ENCODE data around the gene MTCL3.

DNA sequence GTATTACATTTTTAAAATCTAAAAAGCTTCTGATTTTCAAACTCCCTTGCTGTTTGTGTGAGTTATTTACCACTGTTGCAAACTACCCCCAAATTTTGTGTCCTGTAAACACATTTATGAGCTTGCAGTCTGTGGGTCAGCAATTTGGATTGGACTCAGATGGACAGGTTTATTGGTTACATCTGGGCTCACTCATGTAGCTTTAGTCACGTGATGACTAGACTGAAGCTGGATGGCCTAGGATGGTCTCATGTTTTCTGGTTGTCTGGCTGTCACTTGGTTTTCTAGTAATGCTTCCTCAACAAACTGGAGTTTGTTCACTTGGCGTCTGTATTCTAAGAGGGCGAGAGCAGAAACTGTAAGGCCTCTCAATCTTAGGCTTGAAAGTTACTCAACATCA lies 45.6 kb upstream of the MTCL3 start:
- TF ChIP-seq, protein P1, sequence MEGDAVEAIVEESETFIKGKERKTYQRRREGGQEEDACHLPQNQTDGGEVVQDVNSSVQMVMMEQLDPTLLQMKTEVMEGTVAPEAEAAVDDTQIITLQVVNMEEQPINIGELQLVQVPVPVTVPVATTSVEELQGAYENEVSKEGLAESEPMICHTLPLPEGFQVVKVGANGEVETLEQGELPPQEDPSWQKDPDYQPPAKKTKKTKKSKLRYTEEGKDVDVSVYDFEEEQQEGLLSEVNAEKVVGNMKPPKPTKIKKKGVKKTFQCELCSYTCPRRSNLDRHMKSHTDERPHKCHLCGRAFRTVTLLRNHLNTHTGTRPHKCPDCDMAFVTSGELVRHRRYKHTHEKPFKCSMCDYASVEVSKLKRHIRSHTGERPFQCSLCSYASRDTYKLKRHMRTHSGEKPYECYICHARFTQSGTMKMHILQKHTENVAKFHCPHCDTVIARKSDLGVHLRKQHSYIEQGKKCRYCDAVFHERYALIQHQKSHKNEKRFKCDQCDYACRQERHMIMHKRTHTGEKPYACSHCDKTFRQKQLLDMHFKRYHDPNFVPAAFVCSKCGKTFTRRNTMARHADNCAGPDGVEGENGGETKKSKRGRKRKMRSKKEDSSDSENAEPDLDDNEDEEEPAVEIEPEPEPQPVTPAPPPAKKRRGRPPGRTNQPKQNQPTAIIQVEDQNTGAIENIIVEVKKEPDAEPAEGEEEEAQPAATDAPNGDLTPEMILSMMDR (IDR thresholded peaks at IDR 0.05; ENCODE audit: borderline replicate concordance, extremely low read depth, low read length, poor library complexity, severe bottlenecking) = no peak
- no peak for TF ChIP-seq EZH2 (IDR thresholded peaks at IDR 0.05; ENCODE audit: borderline replicate concordance, low read depth, low read length, severe bottlenecking)
